A673 (cell line): Measurements from ENCODE around the gene HIRIP3.

Experiments
- CTCF ChIP-seq: fragments of 300-800, 200-600 bp; sonication (generic); conservative IDR thresholded peaks from 2 replicates; pipeline ENCODE4 v1.5.1; 2017; ENCODE audit warnings: low read depth, mild to moderate bottlenecking, antibody characterized with exemption, low read length, moderate library complexity, mixed read lengths
- EZH2 ChIP-seq: fragments of 200-600 bp; sonication (generic); IDR thresholded peaks from 2 replicates; pipeline ENCODE4 v1.6.1; 2017; ENCODE audit warnings: borderline replicate concordance, low read depth, mild to moderate bottlenecking, mixed read lengths, antibody characterized with exemption, low read length; ENCODE audit not compliant: poor library complexity, severe bottlenecking

DNA sequence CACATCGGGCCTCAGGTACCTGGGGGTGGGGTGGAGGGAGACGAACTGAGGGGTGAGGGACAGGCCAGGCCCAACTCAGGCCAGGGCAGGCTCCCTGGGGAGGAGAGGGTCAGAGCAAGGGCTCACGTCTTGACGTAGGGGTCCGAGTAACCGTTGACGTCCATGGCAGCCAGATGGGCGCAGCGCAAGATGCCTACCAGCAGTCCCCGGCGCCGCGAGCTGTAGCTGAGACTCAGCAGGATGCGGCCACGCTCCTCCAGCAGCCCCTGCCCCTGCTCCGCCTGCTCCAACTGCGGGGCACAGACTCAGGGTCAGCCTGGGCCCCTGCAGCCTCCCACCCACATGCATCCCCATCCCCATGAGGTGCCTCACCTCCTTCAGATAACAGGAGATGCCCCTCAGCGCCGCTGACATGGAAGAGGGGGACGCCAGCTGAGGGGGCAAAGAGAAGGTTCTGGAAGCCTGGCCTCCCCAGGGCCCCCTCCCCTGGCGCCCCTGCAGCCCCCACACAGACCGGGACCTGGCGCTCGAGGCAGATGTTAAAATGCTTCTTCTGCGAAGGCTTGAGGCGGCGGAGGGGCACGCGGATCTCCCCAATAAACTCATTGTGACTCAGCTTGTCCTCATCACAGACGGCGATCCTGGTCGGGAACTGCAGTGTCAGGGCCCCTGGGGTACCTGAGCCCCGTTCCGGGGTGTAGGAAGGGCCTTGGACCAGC, 11.4 kb upstream of the HIRIP3 start:
- no peak for TF ChIP-seq CTCF
- TF ChIP-seq EZH2 = no peak
